GM12875 (cell line): ENCODE results near the gene FOXI2.

Source experiments
- H3K4me3 ChIP-seq: one replicate; pipeline ENCODE4 v1.5.1; 2011; ENCODE audit warnings: low read depth, low read length, control low read depth
- CTCF ChIP-seq: IDR thresholded peaks from 2 replicates; pipeline ENCODE4 v1.5.1; 2011; ENCODE audit warnings: low read depth, mild to moderate bottlenecking, control low read depth, inconsistent platforms, low read length, moderate library complexity, borderline replicate concordance; ENCODE audit not compliant: insufficient read depth

FOXI2 gene

GRCh38 chr10:127762925-127763324 lies 25.9 kb downstream of the FOXI2 start:
- H3K4me3 ChIP-seq = no peak overlapping the region
- no peak for TF ChIP-seq CTCF

GRCh38 chr10:127774766-127775559 lies 38.0 kb downstream of the FOXI2 start:
- no peak for TF ChIP-seq CTCF

DNA sequence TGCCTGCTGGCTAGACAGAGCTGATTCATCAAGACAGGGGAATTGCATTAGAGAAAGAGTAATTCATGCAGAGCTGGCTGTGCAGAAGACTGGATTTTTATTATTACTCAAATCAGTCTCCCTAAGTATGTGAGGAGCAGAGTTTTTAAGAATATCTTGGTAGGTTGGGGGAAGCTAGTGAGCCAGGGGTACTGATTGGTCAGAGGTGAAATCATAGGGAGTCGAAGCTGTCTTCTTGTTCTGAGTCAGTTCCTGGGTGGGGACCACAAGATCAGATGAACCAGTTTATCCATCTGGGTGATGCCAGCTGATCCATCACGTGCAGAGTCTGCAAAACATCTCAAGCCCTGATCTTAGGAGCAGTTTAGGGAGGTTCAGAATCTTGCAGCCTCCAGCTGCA lies 39.8 kb downstream of the FOXI2 start:
- no peak overlapping the region for H3K4me3 ChIP-seq
- no peak for TF ChIP-seq CTCF

More at GRCh38 chr10:127774766-127775559, 38.0 kb downstream of the FOXI2 start:
- no peak overlapping the region for H3K4me3 ChIP-seq

GRCh38 chr10:127781412-127781811 lies 44.4 kb downstream of the FOXI2 start:
- no peak for TF ChIP-seq CTCF

GRCh38 chr10:127787873-127788272 lies 50.9 kb downstream of the FOXI2 start:
- no peak for TF ChIP-seq CTCF

More at GRCh38 chr10:127781412-127781811, 44.4 kb downstream of the FOXI2 start:
- no peak overlapping the region for H3K4me3 ChIP-seq

DNA sequence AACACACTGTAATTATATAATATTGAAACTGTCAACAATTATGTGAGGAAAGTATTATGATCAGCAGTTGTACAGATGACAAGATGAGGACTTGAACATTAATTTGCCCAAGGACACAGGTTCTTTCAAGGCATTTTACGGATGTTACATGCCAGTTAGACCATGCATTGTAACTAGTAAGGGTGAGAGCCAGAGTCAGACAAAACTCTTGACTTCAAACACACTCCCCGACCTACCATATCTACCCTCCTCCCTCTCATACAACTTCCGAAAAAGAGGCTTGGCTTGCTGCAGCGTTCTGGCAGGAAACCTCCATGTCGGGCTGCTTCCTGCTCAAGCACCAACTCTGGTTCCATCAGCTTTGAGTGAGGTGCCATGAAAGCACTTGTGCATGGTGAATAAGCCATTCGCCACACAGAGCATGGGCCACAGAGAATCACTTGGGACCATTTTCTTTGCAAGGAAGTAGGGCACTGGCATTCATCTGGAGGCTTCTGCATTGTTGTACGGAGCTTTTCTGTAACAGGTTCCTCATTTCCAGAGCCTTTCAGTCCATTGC lies 53.2 kb downstream of the FOXI2 start:
- H3K4me3 ChIP-seq = no peak overlapping the region
- TF ChIP-seq CTCF = no peak

More at GRCh38 chr10:127787873-127788272, 50.9 kb downstream of the FOXI2 start:
- no peak overlapping the region for H3K4me3 ChIP-seq
